GM04504 (cell line): ENCODE results near the gene GLI3.

Experiments
- DNase-seq: peaks from one replicate; pipeline ENCODE4 v3.0.0-alpha.2; 2012; ENCODE audit warnings: low read depth

Gene GLI3

DNA sequence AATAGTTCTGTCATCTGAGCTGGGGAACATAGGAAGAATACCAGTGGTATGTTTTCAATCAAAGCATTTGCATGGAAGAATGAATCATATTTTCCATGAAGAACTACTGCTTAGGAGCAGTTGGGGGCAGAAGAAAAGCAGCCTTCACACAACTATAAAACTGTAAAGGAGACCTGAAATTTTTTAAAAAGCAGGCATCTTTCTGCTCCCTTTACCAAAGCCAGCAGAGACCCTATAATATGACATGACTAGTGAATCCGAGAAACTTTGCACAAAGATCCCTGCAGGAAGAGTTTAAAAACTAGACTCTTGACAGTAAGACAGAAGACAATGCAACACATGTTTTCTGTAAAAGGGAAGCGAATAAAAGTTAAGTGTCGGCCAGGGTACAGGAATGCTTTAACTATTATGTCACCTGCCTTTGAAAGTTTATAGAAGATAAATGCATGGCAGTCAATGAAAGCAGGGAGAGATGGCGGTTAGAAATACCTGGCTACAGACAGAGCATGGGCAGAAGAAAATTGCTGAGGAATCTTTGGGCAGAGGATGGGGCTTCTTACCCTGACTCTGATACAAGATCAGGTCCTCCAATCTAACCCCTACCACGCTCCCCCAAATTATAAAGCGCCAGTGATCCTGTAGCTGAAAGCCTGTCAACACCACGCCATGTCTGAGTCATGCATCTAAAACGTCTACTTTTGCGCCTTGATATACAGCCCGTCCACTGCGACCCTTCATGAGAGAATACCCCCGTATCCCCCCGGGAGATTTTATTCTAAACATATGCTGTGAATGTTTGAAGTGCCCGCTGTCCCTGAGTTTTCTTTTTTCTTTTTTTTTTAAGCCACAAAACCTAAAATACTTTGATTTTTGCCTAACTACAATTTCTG, 93.1 kb downstream of the GLI3 start:
- peak; percentile 48 for DNase-seq

DNA sequence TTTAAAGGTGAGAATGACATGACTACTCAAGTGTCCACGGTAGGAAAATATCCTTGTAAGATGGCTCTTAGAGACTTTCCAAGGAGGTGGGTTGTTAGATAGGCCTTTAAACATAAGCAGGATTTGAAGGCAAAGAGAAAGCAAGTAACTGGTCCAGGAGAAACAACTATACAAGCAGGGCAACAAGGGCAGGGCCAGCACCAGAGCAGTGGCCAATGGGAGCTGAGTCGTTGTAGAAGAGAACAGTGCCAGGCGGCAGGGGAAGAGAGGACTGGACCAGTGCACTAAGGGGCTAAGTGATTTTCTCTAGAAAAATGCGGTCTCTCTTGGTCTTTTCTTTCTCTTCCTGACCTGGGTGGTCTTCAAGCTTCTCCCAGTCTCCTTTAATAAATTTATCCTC, 94.9 kb downstream of the GLI3 start:
- DNase-seq = no peak

DNA sequence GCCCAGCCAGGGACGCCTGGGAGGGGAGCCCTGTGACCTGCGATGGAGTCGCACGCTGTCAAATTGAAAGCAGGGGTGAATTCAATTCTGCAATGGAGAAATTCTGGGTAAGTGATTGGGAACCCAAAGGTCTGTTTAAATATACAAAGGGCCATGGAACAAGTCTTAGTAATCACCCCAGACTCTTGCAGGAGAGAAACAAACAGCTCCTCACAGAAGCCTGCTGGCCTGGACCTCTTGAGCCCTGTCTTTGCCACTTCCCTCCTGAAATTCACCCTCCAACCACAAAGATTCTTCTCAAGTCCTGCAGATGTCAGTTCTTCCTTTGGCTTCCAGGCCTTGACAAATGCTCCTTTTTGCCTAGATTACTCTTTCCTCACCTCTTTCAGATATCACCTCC, 97.3 kb downstream of the GLI3 start:
- DNase-seq = no peak

DNA sequence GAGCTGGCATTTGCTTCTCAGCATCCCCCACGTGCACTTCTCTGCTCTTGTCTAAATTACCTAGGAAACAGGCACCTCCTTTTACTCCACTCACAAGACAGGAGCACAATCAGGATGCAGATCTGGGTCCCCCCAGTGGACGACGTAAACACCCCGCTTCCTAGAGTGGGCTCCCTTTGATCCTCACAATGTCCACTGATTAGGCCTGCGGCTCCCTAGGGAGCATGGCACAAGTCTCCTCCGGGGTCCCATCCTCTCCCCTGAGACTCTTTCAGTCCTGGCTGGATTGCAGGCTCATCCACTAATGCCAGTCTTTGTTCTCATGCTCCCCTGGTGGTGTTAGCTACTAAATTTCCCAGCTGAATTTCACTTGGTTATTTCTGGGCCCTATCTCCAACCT, 98.3 kb downstream of the GLI3 start:
- no peak for DNase-seq

DNA sequence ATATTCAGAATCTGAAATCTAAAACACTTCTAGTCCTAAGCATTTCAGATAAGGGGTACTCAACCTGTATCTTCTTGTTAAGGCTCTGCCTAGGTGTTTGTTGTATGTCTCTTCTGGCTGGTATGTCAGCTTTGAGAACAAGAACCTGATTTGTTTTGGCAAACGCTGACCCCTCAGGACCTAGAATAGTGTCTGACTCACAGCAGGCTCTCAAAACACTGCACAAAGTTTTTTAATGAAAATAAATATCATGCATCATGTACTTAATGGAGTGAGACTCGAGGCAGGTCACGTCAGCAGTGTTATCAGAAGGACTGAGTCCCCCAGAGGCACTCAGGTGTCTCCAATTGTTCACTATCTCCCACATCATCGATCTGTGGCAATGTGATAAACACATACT, 99.1 kb downstream of the GLI3 start:
- DNase-seq = no peak

DNA sequence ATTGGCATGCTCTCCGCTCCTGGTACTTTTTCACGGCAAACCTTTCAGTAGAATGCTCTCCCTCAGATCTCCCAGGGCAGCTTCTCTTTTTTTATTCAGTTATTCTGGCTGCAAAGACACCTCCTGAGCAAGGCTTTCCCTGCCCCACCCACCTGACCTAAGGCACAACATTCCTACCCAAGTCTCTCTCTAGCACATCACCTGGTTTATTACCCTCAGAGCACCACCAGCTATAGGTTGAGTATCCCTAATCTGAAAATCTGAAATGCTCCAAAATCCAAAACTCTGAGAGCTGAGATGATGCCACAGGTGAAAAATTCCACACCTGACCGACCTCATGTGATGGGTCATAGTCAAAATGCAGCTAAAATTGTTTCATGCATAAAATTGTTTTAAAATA, 99.6 kb downstream of the GLI3 start:
- no peak for DNase-seq

DNA sequence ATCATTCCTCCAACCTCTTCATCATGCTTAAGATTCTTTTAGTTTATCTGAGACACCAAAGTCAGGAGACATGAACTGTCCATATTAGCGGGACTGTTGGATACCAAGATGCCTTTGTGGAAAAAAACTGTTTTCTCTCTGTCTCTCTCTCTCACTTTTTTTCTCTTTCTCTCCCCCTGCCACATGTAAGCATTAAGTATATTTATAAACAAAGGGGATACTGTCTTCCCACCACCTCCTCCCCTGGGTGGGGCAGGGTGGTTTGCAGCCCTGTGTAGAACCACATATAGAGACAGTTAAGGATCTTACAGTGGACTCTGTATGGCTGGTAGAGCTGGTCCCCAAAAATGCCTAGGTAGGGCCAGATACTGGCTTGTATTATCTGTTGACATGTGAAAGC, 101.3 kb downstream of the GLI3 start:
- no peak for DNase-seq

DNA sequence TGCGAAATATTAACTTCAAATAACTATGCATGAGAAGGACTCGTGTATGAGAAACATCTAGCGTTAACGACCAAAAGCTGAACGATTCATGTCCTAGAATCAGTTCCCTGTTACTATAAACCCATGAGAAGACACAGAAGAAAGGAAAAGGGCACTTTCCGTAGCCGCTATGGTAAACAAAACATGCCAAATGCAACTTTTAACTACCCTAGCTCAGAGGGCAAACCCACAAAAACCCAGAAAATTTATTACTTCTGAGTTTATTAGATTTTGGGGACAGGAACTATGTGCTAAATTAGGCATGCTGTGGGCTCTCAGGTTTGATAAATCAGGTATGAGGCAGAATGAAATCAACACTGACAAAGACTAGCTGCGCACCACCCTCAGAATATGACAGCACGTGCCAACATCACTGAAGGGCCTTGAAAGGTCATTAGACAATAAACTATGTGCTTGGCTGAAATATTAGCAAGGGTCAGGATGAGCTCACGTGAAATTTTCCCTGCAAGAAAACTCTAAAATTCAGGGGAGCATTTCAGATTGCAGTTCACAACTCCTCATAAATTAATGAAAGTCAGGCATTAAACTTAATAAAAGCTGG, 102.6 kb downstream of the GLI3 start:
- no peak for DNase-seq

DNA sequence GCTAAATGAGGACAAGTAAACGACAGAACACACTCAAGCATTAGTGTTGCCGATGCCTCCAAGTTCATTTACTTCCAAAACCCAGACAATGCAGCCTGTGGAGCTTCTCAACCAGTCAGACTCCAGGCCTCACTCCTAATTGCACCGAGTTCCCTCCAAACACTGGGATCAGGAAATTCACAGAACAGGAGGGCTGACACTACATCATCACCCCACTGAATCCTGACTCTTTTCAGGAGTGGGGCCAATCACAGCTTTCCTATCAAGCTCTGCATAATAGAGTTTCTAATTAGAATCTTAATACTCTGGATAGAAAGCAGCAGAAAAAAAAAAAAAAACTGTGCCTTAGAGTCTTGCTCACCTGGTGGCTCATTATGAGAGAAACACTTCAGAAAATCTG, 103.7 kb downstream of the GLI3 start:
- DNase-seq = no peak

DNA sequence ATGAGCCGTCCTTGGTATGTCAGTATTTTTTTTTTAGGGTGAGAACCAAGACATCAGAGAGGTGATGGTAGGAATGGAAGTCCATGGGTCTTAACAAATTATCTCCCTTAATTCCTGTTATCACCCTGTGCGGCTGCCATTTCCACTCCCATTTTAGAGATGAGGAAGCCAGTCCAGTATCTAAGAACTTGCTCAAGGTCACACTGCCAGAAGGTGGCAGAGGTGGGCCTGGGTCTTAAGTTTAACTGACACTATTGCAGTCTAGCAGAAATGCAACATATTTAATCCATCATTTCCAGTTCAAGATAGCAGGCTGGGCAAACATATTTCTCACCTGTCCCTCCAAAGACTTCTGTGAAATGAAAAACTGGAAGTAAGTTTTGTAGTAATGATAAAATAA, 108.3 kb downstream of the GLI3 start:
- no peak for DNase-seq

DNA sequence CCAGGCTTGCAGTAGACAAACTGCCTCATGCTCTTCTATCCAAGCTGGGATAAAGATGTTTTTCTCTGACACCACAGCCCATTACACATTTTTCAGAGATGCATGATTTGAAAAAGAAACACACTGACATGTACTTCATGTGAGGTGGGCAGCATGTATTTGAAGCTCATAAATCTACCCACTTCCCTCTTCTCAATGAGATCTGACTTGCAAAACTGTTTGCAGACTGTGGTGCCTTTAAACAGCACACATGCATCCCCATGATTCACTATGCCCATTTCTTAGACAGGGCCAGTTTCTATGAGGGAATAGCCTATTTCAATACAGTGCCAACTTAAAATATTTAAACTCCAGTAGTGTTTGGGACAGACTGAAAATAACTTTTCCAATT, 109.8 kb downstream of the GLI3 start:
- DNase-seq = no peak

DNA sequence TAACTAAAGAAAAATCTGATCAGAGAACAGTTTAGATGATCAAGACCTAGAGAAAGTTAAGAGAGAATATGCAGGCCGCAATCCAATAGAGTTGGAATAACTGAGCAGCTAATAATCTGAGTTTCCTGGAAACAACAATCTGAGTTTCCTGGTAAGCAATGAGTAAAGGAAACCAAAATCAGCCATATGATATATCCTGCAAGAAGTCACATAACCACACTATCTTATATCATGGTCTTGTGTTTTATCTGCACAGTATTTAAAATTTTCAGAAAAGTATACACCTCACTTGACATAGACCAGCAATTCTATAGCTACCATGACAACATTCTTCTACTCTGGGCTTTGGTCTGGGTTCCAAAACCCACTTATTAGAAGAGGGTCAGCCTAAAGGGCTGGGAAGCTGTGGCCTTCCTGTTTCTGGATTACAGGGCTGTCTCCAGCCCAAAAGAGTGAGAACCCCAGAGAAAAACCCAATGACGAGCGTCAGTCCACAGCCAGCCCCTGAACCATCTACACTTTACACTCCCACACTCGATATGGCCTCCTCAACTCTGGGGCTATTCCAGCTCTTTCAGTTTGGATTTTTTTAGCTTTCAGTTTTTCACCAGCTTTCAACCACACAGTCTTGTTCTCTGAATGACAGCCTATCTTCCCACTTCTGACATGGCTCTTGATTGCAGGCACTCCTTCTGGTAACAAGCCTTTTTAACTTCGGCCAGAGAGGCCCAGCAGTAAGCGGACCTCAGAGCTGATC, 110.4 kb downstream of the GLI3 start:
- no peak for DNase-seq

DNA sequence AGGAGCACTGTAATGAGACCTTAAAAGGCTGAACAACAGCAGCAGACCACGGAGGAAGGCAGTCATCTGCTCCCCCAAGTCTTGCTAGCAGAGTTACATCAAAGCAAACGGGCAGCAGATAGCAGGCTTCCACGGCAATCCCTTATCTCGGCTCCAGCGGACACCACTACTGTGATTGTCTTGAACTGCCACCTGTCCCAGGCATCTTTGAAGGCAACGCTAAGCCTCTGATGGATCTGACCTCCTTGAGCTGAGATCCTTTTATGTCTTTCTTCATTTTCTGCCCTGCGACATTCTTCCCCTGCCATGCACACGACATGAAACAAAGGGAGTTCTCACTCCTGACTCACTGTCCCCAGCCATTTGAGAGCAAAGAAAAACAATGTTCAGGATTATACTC, 111.7 kb downstream of the GLI3 start:
- no peak for DNase-seq

DNA sequence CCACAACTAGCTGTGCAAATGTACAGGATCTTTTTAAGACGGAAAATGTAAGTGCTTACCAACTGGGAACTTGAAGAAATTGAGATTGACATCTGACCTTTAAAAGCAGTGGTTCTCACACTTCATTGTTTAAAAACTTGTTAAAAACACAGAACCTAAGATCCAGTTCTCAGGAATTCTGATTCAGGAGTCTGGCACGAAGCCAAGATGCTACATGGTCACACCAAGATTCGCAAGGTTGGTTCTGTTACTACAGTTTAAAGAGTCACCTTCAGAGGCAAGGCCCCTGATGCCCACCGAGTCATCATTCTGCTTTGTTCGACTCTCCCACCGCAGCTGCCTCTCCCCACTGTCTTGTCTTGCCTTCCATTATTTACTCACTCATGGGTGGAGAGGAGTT, 113.3 kb downstream of the GLI3 start:
- DNase-seq = no peak

DNA sequence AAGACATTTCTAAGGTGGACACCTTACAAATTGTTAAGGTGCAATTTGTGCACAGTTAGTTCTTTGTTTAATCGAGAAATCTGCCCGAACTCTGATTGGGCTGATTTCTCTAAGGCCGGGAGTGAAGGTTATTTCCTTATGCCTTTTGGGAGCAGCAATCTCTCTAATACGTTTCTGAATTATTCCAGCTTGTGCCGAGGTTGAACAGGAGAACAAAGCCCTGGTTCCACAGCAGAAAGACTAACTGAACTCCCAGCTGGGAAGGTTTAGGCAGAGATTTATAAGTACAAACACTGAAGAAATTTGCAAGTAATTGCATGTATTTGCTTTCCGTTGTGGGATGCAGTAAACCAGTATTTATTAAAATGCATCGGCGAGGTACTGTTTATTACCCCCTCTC, 116.8 kb downstream of the GLI3 start:
- no peak for DNase-seq

DNA sequence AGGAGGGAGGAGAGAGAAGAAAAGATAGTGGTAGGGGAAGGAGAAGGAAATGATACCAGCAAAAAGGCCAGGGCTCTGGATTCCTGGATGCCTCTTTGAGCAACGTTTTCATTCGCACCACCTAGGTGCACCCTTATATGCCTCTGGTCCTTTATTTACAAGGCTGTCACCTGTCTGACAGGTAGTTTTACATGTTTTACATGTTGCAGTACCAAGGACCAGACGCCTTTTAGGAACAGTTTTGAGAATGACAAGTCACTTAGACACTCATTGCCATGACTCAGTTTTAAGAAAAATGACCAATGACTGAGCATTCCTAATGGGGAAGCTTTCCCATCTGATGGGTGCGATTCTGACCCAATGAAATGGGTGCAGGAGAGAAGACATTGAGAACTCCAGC, 119.8 kb downstream of the GLI3 start:
- DNase-seq = no peak

DNA sequence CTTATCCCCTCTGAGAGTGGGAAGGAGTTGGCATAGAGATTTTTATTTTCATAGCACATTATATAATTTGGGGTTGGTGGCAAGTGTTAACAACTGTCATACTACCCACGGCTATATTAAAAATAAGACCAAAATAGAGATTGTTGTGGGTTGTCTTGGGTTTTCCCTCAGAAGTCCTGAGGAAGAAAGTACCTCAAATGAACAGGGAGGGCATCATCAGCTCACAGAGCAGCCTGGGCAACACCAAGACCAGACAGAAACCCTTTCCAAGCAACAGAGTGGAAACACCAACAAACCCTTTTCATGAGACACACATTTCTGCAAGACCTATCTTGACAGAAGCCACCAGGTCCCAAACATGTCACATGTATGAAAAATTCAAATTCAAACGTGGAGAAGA, 121.2 kb downstream of the GLI3 start:
- no peak for DNase-seq

DNA sequence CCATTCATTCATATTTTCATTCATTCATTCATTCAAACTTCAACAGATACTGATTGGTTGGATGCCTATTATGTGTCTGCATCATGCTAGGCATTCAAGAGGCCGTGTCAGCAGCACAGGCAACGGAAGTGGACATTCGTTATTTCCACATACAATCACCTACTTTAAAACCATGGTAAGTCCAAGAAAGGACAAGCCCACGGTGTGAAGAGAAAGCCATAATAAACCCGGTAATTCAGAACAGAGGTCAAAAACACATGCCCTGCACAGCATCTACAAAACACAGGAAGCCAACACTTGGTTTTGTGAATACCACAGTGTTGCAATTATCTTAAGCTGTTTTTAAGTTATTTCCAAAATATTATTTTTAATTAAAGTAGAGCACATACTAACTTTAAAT, 126.7 kb downstream of the GLI3 start:
- no peak for DNase-seq

DNA sequence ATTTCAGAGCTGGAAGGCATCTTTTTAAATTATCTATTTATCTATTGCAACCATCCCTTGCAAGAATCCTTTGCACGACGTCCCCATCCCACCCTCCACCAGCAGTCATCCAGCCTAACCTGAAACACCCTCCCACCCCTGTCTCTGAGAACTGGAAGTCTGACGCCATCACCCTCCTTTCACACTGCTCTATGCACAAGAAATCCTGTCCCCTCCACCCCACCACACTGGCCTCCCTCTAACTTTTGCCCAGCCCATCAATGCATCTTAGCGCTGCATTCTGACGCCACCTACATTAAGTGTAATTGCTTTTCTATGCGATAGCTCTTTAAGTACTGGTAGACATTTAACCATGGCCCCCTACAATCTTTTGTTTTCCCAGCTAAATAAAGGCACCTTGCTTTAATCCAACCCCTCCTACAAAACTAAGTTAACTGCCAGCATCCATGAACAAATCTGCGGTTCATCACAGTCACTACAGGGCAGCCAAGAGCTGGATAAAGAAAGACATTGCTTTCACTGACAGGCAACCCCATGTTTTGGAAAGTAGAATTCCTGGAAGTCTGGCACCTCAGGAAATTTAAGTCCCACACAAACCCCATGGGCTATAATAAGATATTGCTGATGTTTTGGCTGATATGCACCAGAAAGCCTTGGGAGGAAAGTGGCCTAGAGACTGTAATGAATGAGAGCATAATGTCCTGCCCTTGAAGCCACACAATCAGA, 128.0 kb downstream of the GLI3 start:
- DNase-seq = no peak

DNA sequence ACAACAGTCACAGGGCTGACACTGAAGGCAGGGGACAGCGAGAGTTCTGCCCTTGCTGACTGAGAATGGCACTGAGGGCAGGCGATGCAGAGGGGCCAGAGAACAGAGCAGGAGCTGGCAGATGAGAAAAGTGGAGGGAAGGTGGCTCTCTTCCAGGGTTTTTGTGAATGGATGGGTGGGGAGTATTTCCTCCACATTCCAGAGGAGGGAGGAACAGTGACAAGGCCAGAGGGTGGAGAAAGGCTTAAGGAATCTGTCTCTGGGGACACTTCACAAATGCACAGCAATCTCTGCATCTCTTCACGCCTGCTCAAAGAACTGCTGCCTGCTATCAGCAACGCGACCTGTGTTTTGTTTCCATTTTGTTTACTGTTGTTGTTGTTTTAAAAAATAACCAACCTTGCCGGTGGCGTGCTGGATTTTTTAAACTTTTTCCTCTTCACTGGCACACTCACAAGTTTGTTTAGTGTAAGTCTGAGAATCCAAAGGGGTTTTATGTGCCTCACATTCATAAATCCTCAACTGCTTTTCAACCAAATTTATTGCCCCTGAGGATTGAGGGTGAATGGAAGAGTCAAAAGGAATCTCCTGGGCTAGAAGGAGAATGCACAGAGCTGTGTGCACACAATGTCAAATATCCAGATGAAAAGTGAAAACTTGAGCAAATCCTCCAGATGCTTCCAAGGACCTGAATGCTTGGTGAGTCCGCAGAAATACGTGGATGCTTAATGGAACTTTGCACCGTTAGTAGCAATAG, 129.3 kb downstream of the GLI3 start:
- DNase-seq = peak; percentile 51

DNA sequence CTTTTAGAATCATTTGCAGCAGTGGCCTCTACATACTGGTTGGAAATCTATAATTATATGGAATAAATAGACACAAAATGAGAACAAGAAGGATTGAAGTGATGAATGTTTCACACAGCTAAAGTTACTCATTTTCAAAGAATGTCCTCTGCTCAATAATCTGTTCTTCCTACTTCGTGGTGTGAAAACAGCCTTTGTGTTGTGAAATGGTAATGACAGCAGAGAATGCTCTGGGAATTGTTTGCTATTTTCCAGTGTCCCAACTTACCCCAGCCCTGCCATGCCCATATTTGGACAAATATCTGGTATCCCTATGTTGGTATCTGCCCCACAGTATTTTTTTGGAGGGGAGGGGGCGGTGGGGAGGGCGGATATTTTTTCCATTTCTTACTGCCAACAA, 130.4 kb downstream of the GLI3 start:
- no peak for DNase-seq
